Measurements from ENCODE around the gene CD160. TPM values are rescaled to one million over a fixed set of nuclear protein-coding genes. Genes with fewer than 3 reads are reported as not detected.

Gene CD160
- total and polyA plus RNA-seq, 10 of the 15 experiments (the other 5 are each of a cell fraction or from before 2014, with no cell fraction given): 0.06 to 1.1 (median 0.26) TPM; not detected in 5

- Histone ChIP-seq H3K27ac (ENCODE audit: control insufficient read depth, insufficient read depth) (no peak overlapping the region), H3K9ac (ENCODE audit: control insufficient read depth, insufficient read depth, low read length) (peak overlapping the region; percentile 58; the same call in 1 of the 2 replicates), H3K4me1 (ENCODE audit: control insufficient read depth, insufficient read depth, low read length) (peaks cover 16% of the 10 kb centered on the region), H3K4me3 (peak overlapping the region; percentile 41; the same call in 1 of the 2 replicates), H3K36me3 (ENCODE audit: control insufficient read depth in 2 of 2, insufficient read depth in 2 of 2, low read length in 1 of 2) (no peaks in the 10 kb centered on the region), H3K27me3 (replicated peaks in 1 of 2; ENCODE audit: control insufficient read depth in 2 of 2, insufficient read depth in 2 of 2, low read length in 1 of 2) (no peaks in the 10 kb centered on the region), H3K79me2 (ENCODE audit: control insufficient read depth, insufficient read depth, low read length) (no peaks in the 10 kb centered on the region), H2AFZ (ENCODE audit: control insufficient read depth, low read depth, low read length) (peak overlapping the region; percentile 79), H3K9me3 (replicated peaks; ENCODE audit: control insufficient read depth, insufficient read depth, low read length) (no peaks in the 10 kb centered on the region), H4K20me1 (ENCODE audit: control insufficient read depth, insufficient read depth) (no peaks in the 10 kb centered on the region), H3K4me2 (ENCODE audit: control insufficient read depth, insufficient read depth) (peak overlapping the region; percentile 95)
- no TSS peak for BruUV-seq (replicated peaks)
- ChIA-PET SMC1A (ENCODE audit: uncharacterized antibody, unreplicated experiment) (interaction anchor here (0.9 to 3.1 kb wide), 8 partner anchors 8 to 75 kb away, joined by 3 to 17 read pairs (median 4); no protein-coding TSS in a partner anchor), CTCF (interaction anchor here (0.6 to 2.3 kb wide), 14 partner anchors 11 to 164 kb away, joined by 3 to 14 read pairs (median 3); partner anchors contain the start of gene ANKRD35), POLR2A (no interaction called here), RAD21 (ENCODE audit: unreplicated experiment) (interaction anchor here (0.8 to 1.5 kb wide), 6 partner anchors 30 to 146 kb away, joined by 3 to 6 read pairs (median 4); partner anchors contain the start of gene PIAS3)
- in situ Hi-C loops (cut with MboI) (no loop called here), intact Hi-C loops (cut with micrococcal nuclease; ENCODE audit: unreplicated experiment) (loop anchor here (5.0 kb wide), 2 partner anchors 84 to 129 kb away; no protein-coding TSS in a partner anchor)
- FAIRE-seq: peak; percentile 68
- 6% methylated on average over 47 of the region's 47 CpGs for WGBS (ENCODE audit: insufficient coverage, insufficient replicate concordance, low lambda C conversion rate, missing lambda C conversion rate)
- ATAC-seq: peak; percentile 98
- DNase-seq (ENCODE audit: low read depth, low spot score): no peak
- peak; percentile 25; the same call in 1 of the 2 replicates for TF ChIP-seq RB1 (IDR thresholded peaks at IDR 0.05; ENCODE audit: borderline replicate concordance)
- TF ChIP-seq CHD4 (IDR thresholded peaks at IDR 0.05): no peak
- no peak for TF ChIP-seq ATF7 (IDR thresholded peaks at IDR 0.05; ENCODE audit: low read depth)
- TF ChIP-seq NFYB (IDR thresholded peaks at IDR 0.05; ENCODE audit: insufficient read depth, low read depth, low read length): no peak
- no peak for TF ChIP-seq SUPT20H (IDR thresholded peaks at IDR 0.05; ENCODE audit: borderline replicate concordance, control insufficient read depth, low read depth, low read length)
- TF ChIP-seq CBX3 (IDR thresholded peaks at IDR 0.05; ENCODE audit: borderline replicate concordance, low read depth): no peak
- TF ChIP-seq ZZZ3 (IDR thresholded peaks at IDR 0.05; ENCODE audit: control insufficient read depth, insufficient read length, low read depth): no peak
- no peak for TF ChIP-seq MXI1 (IDR thresholded peaks at IDR 0.05; ENCODE audit: low read depth, low read length)
- TF ChIP-seq SMARCA5 (IDR thresholded peaks at IDR 0.05): peak; percentile 43; the same call in 1 of the 2 replicates
- TF ChIP-seq IKZF1 (conservative IDR thresholded peaks at IDR 0.05): no peak
- no peak for TF ChIP-seq BCL11A (IDR thresholded peaks at IDR 0.05; ENCODE audit: low read depth, low read length)
- peak; percentile 84 for TF ChIP-seq SMC3 (IDR thresholded peaks at IDR 0.05; ENCODE audit: borderline replicate concordance, low read length)
- no peak for TF ChIP-seq SMAD5 (IDR thresholded peaks at IDR 0.05; ENCODE audit: low read depth)
- TF ChIP-seq MEF2B (IDR thresholded peaks at IDR 0.05; ENCODE audit: partially characterized antibody, poor library complexity, severe bottlenecking): no peak
- TF ChIP-seq LARP7 (IDR thresholded peaks at IDR 0.05): no peak
- TF ChIP-seq SIN3A (IDR thresholded peaks at IDR 0.05; ENCODE audit: low read depth, low read length): no peak
- TF ChIP-seq NR2F1 (conservative IDR thresholded peaks at IDR 0.05): peak; percentile 49; the same call in 1 of the 2 replicates
- TF ChIP-seq ZNF24 (IDR thresholded peaks at IDR 0.05): 0 out of 2 replicates have a peak, but pooled peaks have one; percentile 10
- TF ChIP-seq KAT2A (conservative IDR thresholded peaks at IDR 0.05; ENCODE audit: control insufficient read depth, low read depth, low read length): no peak
- TF ChIP-seq HDAC6 (IDR thresholded peaks at IDR 0.05; ENCODE audit: unreplicated experiment): no peak
- no peak for TF ChIP-seq KDM1A (IDR thresholded peaks at IDR 0.05; ENCODE audit: borderline replicate concordance)
- peak; percentile 2 for TF ChIP-seq PBX3 (IDR thresholded peaks at IDR 0.05; ENCODE audit: insufficient replicate concordance, low read depth, low read length)
- TF ChIP-seq RCOR1 (conservative IDR thresholded peaks at IDR 0.05; ENCODE audit: low read depth, low read length): no peak
- TF ChIP-seq RAD21 (IDR thresholded peaks at IDR 0.05; ENCODE audit: insufficient read depth, low read depth, low read length): peak; percentile 67
- no peak for TF ChIP-seq EP300 (IDR thresholded peaks at IDR 0.05; ENCODE audit: borderline replicate concordance in 1 of 2, control insufficient read depth in 1 of 2, low read depth in 2 of 2, low read length in 2 of 2)
These were observed 1.8 kb downstream of the CD160 start for GRCh38 chr1:145720878-145721671.

Data from GM12878 (cell line).